GM12865 (cell line): Measurements from ENCODE around the gene B3GALNT2.

Experiments
- DNase-seq: peaks from one replicate; pipeline ENCODE4 v3.0.0; 2010; ENCODE audit warnings: low read depth
- H3K4me3 ChIP-seq: 2 replicates; pipeline ENCODE4 v1.5.1; 2011; ENCODE audit warnings: mild to moderate bottlenecking, low read depth, low read length, control low read depth
- TF ChIP-seq, protein P1 (sequence below): IDR thresholded peaks from 2 replicates; pipeline ENCODE4 v1.5.1; 2011; ENCODE audit warnings: low read length, control low read depth, low read depth, inconsistent platforms; ENCODE audit not compliant: insufficient read depth; ENCODE audit errors: missing control alignments

B3GALNT2 gene

DNA sequence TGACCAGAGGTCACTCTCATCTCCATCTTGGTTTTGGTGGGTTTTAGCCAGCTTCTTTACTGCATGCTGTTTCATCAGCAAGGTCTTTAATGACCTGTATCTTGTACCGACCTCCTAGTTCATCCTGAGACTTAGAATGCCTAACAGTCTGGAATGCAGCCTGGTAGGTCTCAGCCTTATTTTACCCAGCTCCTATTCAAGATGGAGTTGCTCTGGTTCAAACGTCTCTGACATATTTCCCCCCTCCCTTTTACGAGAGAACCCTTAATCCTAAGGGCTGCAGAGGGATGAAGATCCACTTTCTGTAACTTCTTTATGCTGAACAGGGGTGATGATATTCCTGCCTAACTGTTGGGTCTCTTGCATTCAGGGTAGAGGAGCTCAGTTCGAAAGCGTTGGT is 93.8 kb downstream of the B3GALNT2 start:
- DNase-seq: no peak

DNA sequence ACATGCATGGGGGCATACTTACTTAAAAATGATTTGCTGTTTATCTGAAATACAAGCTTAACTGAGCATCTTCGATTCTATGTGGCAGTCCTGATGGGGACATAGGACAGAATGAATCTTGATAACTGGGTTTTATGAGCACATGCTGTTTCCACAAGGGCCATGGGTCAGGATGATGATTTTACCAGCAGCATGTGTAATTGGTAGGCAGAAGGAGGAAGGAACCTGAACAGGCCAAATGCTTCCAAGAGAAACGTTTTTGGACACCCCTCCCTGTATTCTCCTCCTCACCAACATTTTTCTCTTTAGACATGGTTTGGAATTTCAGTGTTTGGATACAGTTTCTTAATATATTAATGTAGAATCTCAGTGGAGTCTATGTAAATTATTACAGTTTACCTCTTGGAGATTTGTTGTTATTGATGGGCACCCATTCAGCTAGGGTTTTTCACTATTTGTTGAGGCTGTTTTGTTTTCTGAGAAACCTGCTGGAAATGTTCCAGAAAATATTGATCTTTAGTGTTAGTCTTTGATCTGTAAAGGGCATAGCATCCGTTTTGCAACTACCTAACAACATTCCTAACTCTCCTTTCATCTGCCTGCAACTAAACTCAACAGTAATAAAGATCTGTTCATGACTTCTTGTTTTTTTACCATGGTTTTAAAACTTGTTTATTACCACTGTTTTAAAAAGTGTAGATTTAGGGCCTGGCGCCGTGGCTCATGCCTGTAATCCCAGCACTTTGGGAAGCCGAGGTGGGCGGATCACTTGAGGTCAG is 95.0 kb downstream of the B3GALNT2 start:
- TF ChIP-seq, protein P1, sequence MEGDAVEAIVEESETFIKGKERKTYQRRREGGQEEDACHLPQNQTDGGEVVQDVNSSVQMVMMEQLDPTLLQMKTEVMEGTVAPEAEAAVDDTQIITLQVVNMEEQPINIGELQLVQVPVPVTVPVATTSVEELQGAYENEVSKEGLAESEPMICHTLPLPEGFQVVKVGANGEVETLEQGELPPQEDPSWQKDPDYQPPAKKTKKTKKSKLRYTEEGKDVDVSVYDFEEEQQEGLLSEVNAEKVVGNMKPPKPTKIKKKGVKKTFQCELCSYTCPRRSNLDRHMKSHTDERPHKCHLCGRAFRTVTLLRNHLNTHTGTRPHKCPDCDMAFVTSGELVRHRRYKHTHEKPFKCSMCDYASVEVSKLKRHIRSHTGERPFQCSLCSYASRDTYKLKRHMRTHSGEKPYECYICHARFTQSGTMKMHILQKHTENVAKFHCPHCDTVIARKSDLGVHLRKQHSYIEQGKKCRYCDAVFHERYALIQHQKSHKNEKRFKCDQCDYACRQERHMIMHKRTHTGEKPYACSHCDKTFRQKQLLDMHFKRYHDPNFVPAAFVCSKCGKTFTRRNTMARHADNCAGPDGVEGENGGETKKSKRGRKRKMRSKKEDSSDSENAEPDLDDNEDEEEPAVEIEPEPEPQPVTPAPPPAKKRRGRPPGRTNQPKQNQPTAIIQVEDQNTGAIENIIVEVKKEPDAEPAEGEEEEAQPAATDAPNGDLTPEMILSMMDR: no peak
- no peak overlapping the region for H3K4me3 ChIP-seq
- no peak for DNase-seq

More for the DNA sequence above, 93.8 kb downstream of the B3GALNT2 start:
- no peak overlapping the region for H3K4me3 ChIP-seq
- TF ChIP-seq, protein P1: no peak

DNA sequence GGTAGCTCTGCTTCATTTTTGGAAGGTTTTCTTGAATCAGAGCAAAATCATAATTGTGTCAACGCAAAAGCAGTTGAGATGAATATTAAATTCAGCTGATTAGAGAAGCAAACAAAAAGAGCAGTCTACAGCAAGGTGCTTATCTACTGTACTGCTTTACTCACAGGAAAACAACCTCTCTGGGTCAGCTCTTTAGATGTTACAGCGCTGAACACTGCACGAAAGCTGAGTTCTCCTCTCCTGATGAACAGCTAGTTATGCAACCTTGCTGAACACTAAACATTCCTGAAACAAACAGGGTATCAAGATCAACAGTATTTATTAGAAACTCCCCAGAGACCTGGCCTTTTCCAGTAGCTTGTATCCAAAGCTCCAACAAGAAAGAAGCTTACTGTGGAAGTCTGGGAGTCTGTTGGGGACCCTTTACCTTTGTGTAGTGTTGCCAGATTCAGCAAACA is 95.7 kb downstream of the B3GALNT2 start:
- H3K4me3 ChIP-seq: no peak overlapping the region
- TF ChIP-seq, protein P1: no peak
- DNase-seq: no peak

DNA sequence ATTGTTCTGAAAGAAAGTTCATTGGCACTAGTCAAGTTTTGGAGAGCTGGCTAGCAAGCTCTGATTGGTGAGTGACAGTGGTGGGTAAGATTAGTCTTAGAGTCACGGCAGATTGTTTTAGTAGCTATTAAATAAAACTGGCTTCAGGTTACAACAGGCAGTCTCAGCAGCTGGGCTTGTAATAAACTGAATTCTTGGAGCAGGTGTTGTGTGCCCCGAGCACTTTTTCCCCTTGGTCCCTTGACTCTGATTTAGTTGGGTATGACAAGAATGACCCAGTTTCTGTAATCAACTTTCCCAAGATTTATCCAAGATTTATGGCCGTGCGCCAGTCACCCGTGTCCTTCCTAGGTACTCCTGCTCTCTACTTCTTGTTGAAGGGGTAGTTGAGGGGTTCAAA is 96.8 kb downstream of the B3GALNT2 start:
- H3K4me3 ChIP-seq: no peak overlapping the region
- no peak for DNase-seq
- TF ChIP-seq, protein P1: no peak

DNA sequence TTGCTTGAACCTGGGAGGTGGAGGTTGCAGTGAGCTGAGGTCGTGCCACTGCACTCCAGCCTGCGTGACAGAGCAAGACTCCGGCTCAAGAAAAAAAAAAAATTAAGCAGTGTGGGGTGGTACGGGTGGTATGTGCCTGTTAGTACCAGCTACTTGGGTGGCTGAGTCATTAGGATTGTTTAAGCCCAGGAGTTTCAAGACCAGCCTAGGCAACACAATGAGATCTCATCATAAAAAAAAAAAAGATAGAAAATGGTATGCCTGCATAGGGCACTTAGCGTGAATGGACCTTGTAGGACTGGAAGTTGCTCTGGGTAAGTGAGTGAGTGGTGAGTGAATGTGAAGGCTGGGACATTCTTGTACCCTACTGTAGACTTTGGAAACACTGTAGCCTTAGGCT is 100.1 kb downstream of the B3GALNT2 start:
- H3K4me3 ChIP-seq: no peak overlapping the region
- no peak for DNase-seq
- TF ChIP-seq, protein P1: no peak

DNA sequence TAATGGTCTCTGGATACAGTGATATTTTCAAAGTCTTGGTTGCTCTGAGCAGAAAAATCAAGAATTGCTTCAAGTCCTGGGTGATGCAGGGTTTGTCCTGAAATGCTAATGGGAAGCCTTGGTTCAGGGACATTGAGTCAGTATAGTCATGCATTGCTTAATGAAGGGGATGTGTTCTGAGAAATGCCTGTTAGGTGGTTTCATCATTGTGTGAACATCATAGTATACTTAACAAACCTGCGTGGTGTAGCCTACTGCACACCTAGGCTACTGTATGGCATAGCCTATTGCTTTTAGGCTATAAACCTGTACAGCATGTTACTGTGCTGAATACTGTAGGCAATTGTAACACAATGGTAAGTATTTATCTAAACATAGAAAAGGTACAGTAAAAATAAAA is 100.7 kb downstream of the B3GALNT2 start:
- DNase-seq: no peak
- TF ChIP-seq, protein P1: no peak
- H3K4me3 ChIP-seq: no peak overlapping the region

DNA sequence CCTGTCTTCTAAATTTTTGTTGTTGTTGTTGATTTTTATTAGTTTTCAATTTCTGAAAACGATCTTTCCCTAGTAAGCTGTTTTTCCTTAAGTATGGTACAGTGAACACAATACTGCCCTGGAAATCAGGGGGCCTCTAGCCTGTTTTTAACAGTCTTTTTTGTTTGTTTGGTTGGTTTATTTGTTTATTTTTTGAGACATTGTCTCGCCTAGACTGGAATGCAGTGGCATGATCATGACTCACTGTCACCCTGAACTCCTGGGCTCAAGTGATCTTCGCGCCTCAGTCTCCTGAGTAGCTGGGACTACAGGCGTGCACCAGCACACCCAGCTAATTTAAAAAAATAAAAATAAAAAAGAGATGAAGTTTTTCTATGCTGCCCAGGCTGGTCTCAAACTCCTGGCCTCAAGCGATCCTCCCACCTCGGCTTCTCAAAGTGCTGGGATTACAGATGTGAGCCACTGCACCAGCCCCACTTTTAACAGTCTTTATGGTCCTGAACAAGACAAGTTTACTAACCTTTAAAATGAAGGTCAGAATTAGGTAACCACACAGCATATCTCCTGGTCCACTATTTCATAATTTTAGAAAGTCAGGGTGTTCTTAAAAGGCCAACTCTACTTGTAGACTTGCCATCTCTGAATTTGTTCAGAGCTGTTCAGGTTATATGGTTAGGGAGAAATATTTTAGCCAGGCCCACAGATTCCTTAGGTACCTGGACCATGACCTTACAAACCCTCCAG is 101.6 kb downstream of the B3GALNT2 start:
- no peak for DNase-seq
- H3K4me3 ChIP-seq: no peak overlapping the region
- TF ChIP-seq, protein P1: no peak
